K562 (cell line): ENCODE measurements around the gene SLC24A3. TPM values are rescaled to one million over a fixed set of nuclear protein-coding genes. Genes with fewer than 3 reads are reported as not detected.

Experiments
- ATAC-seq: fragments of 200-7000 bp; cut with Tn5 transposase; 3 replicates; pipeline ENCODE4 v1.9.1; 2020; ENCODE audit warnings: moderate library complexity
- BruUV-seq: library from RNA; stranded (reverse); fragments of 400-500 nt; replicated peaks from 2 replicates; lab custom pipeline; 2021; lab: Mats Ljungman, UMichigan
- CTCF ChIA-PET: fragments of 300-600 bp; formaldehyde crosslinking; extraction: SDS; loops from one replicate; lab custom pipeline; 2021; ENCODE audit warnings: low intra/inter-chr PET ratio; lab: Yijun Ruan, JAX
- POLR2A ChIA-PET: fragments of 300-600, 350-650 bp; sonication (Branson Sonifier 250); formaldehyde crosslinking; extraction: SDS; loops from one replicate; lab custom pipeline; 2021; ENCODE audit warnings: antibody characterized with exemption, inconsistent platforms; lab: Yijun Ruan, JAX
- DNase-seq, 4 experiments: peaks; one replicate each; pipeline versions ENCODE4 v3.0.0 to v3.0.0-alpha.2; 2011 to 2018; ENCODE audit warnings: low spot score in 3 of 4, mixed read lengths in 3 of 4; ENCODE audit errors: extremely low read depth in 1 of 4
- FAIRE-seq: peaks from 2 replicates; lab custom pipeline; 2011; peaks lifted over from hg19 to GRCh38; lab: Jason Lieb, UNC
- H2AFZ ChIP-seq: 2 replicates; pipeline ENCODE4 v1.6.0; 2011; ENCODE audit warnings: low read depth, low read length, control low read depth, inconsistent platforms
- H3K27ac ChIP-seq: fragments of 200-600 bp; 3 replicates; pipeline ENCODE4 v1.8.0; 2011; ENCODE audit warnings: low read depth, mild to moderate bottlenecking, control low read depth, inconsistent platforms, low read length, moderate library complexity, mixed read lengths; ENCODE audit errors: extremely low read depth
- H3K27me3 ChIP-seq, 2 experiments: fragments of 300-600 bp in 1 of 2; 2 replicates in 1 of 2; 3 replicates in 1 of 2; pipeline versions ENCODE4 v1.6.0 to v1.8.0; 2011; ENCODE audit warnings: inconsistent platforms in 2 of 2, low read length in 2 of 2, mild to moderate bottlenecking in 1 of 2, mixed read lengths in 1 of 2, moderate library complexity in 1 of 2; ENCODE audit not compliant: control insufficient read depth in 2 of 2, insufficient read depth in 2 of 2
- H3K36me3 ChIP-seq: fragments of 300-600 bp; 3 replicates; pipeline ENCODE4 v1.8.0; 2011; ENCODE audit warnings: mild to moderate bottlenecking, low read length, inconsistent platforms; ENCODE audit not compliant: control insufficient read depth, insufficient read depth
- H3K4me1 ChIP-seq, 2 experiments: fragments of 200-600 bp in 1 of 2; replicated peaks in 1 of 2; 2 replicates in 1 of 2; 3 replicates in 1 of 2; pipeline versions ENCODE4 v1.5.1 to v1.8.0; 2011; ENCODE audit warnings: inconsistent platforms in 2 of 2, low read length in 2 of 2, mild to moderate bottlenecking in 1 of 2, mixed read lengths in 1 of 2, moderate library complexity in 1 of 2; ENCODE audit not compliant: control insufficient read depth in 2 of 2, insufficient read depth in 2 of 2
- H3K4me2 ChIP-seq: 2 replicates; pipeline ENCODE4 v1.6.1; 2011; ENCODE audit warnings: low read length, control low read depth, inconsistent platforms, mixed read lengths; ENCODE audit not compliant: insufficient read depth
- H3K4me3 ChIP-seq: fragments of 200-600 bp; sonication (generic), shearing (Covaris generic); 2 replicates; pipeline ENCODE4 v1.5.1; 2016; ENCODE audit warnings: control low read depth, inconsistent platforms
- H3K79me2 ChIP-seq: fragments of 200-600 bp; 3 replicates; pipeline ENCODE4 v1.8.0; 2011; ENCODE audit warnings: low read length, inconsistent platforms; ENCODE audit not compliant: control insufficient read depth, insufficient read depth
- H3K9ac ChIP-seq, 2 experiments: 2 replicates each; pipeline versions ENCODE4 v1.6.0 to v1.6.1; 2011; ENCODE audit warnings: low read depth in 2 of 2, low read length in 2 of 2, control low read depth in 1 of 2, inconsistent platforms in 1 of 2, mild to moderate bottlenecking in 1 of 2, mixed read lengths in 1 of 2; ENCODE audit not compliant: insufficient read depth in 1 of 2
- H3K9me1 ChIP-seq: one replicate; pipeline ENCODE4 v1.6.0; 2011; ENCODE audit warnings: inconsistent platforms, mild to moderate bottlenecking, low read length, moderate library complexity; ENCODE audit not compliant: control insufficient read depth, insufficient read depth
- H3K9me3 ChIP-seq: replicated peaks from 2 replicates; pipeline ENCODE4 v1.5.1; 2011; ENCODE audit warnings: low read depth, low read length, inconsistent platforms; ENCODE audit not compliant: control insufficient read depth, insufficient read depth
- H4K20me1 ChIP-seq: replicated peaks from 2 replicates; pipeline ENCODE4 v1.6.1; 2011; ENCODE audit warnings: low read length, inconsistent platforms, mixed read lengths; ENCODE audit not compliant: control insufficient read depth, insufficient read depth
- BRD4 ChIP-seq: fragments of 200-600 bp; sonication (generic); IDR thresholded peaks from 2 replicates; pipeline ENCODE4 v1.6.1; 2017; ENCODE audit warnings: inconsistent platforms
- MAFG ChIP-seq: fragments of 450-650 bp; conservative IDR thresholded peaks from 2 replicates; pipeline ENCODE4 v1.6.1; 2016; ENCODE audit warnings: missing genetic modification characterization, missing compliant biosample characterization
- PKNOX1 ChIP-seq: fragments of 450-650 bp; IDR thresholded peaks from 2 replicates; pipeline ENCODE4 v1.6.1; 2016
- SETDB1 ChIP-seq: IDR thresholded peaks from one replicate; pipeline ENCODE4 v1.6.1; 2012; ENCODE audit warnings: low read length, control low read depth, inconsistent platforms
- TEAD2 ChIP-seq: fragments of 450-650 bp; IDR thresholded peaks from 2 replicates; pipeline ENCODE4 v1.6.1; 2016; ENCODE audit warnings: missing genetic modification characterization, control low read depth, missing compliant biosample characterization
- ZBTB8A ChIP-seq: fragments of 450-650 bp; IDR thresholded peaks from 2 replicates; pipeline ENCODE4 v1.6.1; 2018; ENCODE audit warnings: mild to moderate bottlenecking, moderate library complexity; ENCODE audit not compliant: partially characterized antibody
- ZNF512 ChIP-seq: IDR thresholded peaks from 2 replicates; pipeline ENCODE4 v1.6.1; 2016; ENCODE audit warnings: missing genetic modification characterization, missing compliant biosample characterization
- ZNF668 ChIP-seq: fragments of 250-450 bp; sonication (Bioruptor Pico); IDR thresholded peaks from 2 replicates; pipeline ENCODE4 v1.8.0; 2022; ENCODE audit warnings: mild to moderate bottlenecking, inconsistent platforms
- WGBS: fragments of 100-300 bp; shearing (Covaris generic); methylation state at CpG from one replicate; pipeline ENCODE4 v1.1.6; 2016; ENCODE audit warnings: low coverage, mixed read lengths; ENCODE audit not compliant: insufficient coverage; ENCODE audit errors: missing lambda C conversion rate; 5-methylcytosine and 5-hydroxymethylcytosine counted together
- in situ Hi-C: fragments of 300-500 bp; cut with MboI; formaldehyde crosslinking; loops from 4 replicates; pipeline ENCODE4 v1.15.0; 2018; ENCODE audit warnings: inconsistent platforms, mixed read lengths
- intact Hi-C: fragments of 100-400 bp; cut with micrococcal nuclease; formaldehyde crosslinking; loops from 2 replicates; pipeline ENCODE4 v1.14.2; 2022
- polyA plus RNA-seq, 8 experiments: library from polyadenylated mRNA; depleted of rRNA in 4 of 8; stranded (reverse) in 5 of 8; unstranded in 3 of 8; fragments of >200 nt; fragmentation: Nextera tagmentation in 2 of 8; fragmentation: Illumina TruSeq in 1 of 8; extraction: Ambion mirVana in 2 of 8; extraction: Trizol in 1 of 8; gene quantifications; 2 replicates each; pipeline versions ENCODE4 v1.2.1 to v1.2.3, GENCODE V29; 2011 to 2014; ENCODE audit warnings: inconsistent platforms in 1 of 8, missing spikeins in 1 of 8
- total RNA-seq, 7 experiments: library from RNA; depleted of rRNA in 6 of 7; stranded (reverse); fragments of >200 nt in 6 of 7; fragmentation: Illumina TruSeq in 2 of 7; extraction: Trizol in 2 of 7; gene quantifications; 2 replicates each; pipeline versions ENCODE4 v1.2.1 to v1.2.3, GENCODE V29; 2011 to 2021; ENCODE audit warnings: low replicate concordance in 1 of 7

The SLC24A3 gene
- total and polyA plus RNA-seq, 9 of the 15 experiments (the other 6 are each of a cell fraction or from before 2014, with no cell fraction given): not detected

GRCh38 chr20:19748681-19749080, 536.2 kb downstream of the SLC24A3 start:
- POLR2A ChIA-PET: no interaction called here
- Histone ChIP-seq H3K79me2 (no peaks in the 10 kb centered on the region), H3K9me1 (no peaks in the 10 kb centered on the region), H3K4me2 (no peak overlapping the region), H3K4me3 (no peak overlapping the region), H3K27me3 (no peaks in the 10 kb centered on the region), H2AFZ (no peak overlapping the region), H3K27ac (no peak overlapping the region), H4K20me1 (no peaks in the 10 kb centered on the region), H3K9ac (no peak overlapping the region), H3K9me3 (no peaks in the 10 kb centered on the region), H3K36me3 (no peaks in the 10 kb centered on the region), H3K4me1 (no peaks in the 10 kb centered on the region)
- in situ Hi-C loops: no loop called here
- intact Hi-C loops: no loop called here
- no peak for TF ChIP-seq TEAD2 (tag)
- no peak for TF ChIP-seq ZNF668 (CRISPR knock-in tag)
- TF ChIP-seq ZBTB8A: no peak
- no peak for TF ChIP-seq ZNF512
- TF ChIP-seq MAFG (tag): no peak
- no peak for DNase-seq
- 3% methylated on average over 2 of the region's 2 CpGs for WGBS
- ATAC-seq: no peak
- no peak for FAIRE-seq
- CTCF ChIA-PET: no interaction called here
- BruUV-seq: no TSS peak

- no TSS peak for BruUV-seq
- DNase-seq: no peak
- Histone ChIP-seq H3K4me2 (no peak overlapping the region), H3K9ac (no peak overlapping the region), H3K9me1 (no peaks in the 10 kb centered on the region), H2AFZ (no peak overlapping the region), H4K20me1 (no peaks in the 10 kb centered on the region), H3K27ac (no peak overlapping the region), H3K36me3 (no peaks in the 10 kb centered on the region), H3K4me3 (no peak overlapping the region)
- intact Hi-C loops: no loop called here
- CTCF ChIA-PET: no interaction called here
- ATAC-seq: no peak
- POLR2A ChIA-PET: no interaction called here
- WGBS: 0% methylated on average over 2 of the region's 3 CpGs
- TF ChIP-seq BRD4 (no peak), PKNOX1 (no peak), SETDB1 (no peak)
- TF ChIP-seq, all 486 proteins: peak for 0
- Histone ChIP-seq H3K27me3 (no peaks in the 10 kb centered on the region), H3K9me3 (no peaks in the 10 kb centered on the region), H3K4me1 (no peaks in the 10 kb centered on the region), H3K79me2 (no peaks in the 10 kb centered on the region)
- no peak for FAIRE-seq
- in situ Hi-C loops: no loop called here
These were observed 537.2 kb downstream of the SLC24A3 start for GRCh38 chr20:19749618-19750071.
